GM10266 (cell line): ENCODE results near the gene TNIP1.

Experiments
- DNase-seq: peaks from one replicate; pipeline ENCODE4 v3.0.0; 2012; ENCODE audit errors: extremely low spot score
- CTCF ChIP-seq: IDR thresholded peaks from 2 replicates; pipeline ENCODE4 v1.5.1; 2012; ENCODE audit warnings: mild to moderate bottlenecking, low read depth; ENCODE audit not compliant: control insufficient read depth, insufficient read depth; ENCODE audit errors: missing control alignments

The TNIP1 gene

DNA sequence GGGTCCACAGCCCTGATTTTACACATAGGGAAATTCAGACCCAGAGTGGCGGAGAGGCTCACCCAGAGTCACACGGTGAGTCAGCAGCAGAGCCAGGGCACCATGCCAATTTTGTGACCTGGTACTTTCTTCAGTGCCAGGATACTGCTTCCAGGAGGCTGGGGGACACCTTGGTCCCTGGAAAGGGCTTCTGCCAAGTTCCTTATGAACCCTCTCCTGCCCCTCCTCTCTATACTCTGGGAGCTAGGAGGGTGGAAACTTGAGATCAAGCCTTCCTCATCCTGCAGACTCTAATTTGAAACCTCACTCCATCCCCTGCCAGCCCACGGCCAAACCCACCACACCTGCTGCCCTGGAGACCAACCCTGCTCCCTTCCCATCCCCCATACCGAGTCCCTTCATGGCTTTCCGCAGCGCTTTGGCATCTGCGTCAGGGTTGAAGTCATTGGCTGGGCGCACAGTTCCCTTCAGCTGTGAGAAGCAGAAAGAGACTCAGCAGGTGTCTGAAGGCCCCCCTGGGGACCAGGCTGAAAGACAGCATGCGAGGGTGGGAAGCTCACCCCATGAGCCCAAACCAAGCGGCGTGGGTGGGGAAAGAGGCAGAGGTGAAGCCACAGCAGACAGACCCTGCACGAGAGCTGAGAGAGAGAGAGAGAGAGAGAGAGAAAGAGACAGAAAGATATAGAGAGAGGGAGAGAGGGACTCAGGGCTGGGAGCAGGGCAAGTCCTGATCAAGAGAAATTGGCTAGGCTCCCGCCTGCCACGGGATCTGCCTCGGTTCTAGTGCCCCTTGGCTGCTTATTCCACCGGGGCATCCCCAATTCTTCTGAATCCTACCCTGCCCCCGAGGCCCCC lies 43.3 kb upstream of the TNIP1 start:
- DNase-seq: peak; percentile 79
- TF ChIP-seq CTCF: no peak

- no peak for TF ChIP-seq CTCF
- no peak for DNase-seq
Measured at GRCh38 chr5:151122828-151123227, 42.0 kb upstream of the TNIP1 start.

DNA sequence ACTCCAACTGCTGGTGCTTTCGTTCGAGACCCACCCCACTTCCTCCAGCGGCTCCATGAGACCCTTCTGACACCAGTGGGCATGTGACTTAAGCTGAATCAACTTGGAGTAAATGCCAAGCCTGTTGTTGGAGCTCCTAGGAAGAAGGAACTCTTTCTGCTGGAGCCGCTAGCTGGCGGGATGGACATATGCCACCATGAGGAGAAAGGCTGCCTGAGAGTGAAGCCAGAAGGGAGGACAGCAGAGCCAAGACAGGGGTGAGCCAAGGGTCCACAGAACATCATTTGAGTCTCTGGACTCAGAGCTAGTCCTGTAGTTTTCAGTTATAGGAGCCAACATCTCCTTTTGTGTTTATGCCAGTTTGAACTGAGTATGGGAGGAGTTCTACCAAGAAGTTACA lies 40.8 kb upstream of the TNIP1 start:
- TF ChIP-seq CTCF: no peak
- DNase-seq: no peak

DNA sequence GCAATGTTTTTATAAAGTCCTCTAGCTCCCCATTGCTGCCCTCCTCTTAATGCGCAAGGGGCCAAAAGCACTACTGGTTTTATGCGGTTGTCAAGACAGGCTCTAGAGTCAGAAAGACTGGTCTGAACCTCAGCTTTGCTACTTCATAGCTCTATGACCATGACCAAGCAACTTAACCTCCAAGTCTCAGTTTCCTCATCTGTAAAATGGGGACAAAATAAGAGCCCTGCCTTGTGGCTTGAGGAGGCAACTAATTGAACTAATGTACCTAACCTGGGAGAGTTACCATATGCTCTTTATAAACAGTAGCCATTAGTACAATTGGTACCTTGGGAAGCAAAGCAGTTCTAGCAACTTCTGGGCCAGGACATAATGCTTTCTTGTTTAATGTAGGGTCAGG lies 40.3 kb upstream of the TNIP1 start:
- no peak for TF ChIP-seq CTCF
- DNase-seq: no peak

DNA sequence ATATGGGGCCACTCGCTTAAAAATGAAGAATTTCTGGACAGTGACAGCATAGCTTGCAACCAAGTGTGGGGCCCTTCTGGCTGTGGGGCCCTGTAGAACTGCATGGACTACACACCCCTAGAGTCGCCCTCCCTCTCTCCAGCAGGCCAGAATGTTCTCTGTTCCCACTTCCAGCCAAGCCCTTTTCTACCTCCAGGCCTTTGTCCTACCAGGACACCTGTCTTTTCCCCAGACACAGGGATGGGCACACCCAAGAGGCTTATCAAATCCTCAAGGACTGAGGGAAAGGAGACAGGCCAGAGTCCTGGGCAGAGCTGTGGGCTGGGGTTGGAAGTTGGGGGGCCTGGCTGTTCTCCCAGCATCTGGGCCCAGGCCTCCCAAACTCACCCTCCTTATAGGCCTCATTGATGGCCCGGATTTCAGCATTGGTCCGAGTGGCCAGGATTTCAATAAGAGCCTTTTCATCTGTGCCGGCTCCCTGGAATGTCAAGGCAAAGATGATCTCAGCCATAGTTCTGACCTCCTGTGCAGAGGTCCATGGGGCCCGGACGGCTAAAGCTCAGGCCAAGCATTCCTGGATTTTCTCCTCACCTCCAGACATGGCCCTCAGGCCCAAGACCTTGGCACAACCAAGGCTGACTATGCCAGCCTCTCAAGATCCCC lies 38.2 kb upstream of the TNIP1 start:
- TF ChIP-seq CTCF: no peak
- no peak for DNase-seq

- peak; percentile 92 for TF ChIP-seq CTCF
- peak; percentile 51 for DNase-seq
Measured at GRCh38 chr5:151115272-151115905, 34.6 kb upstream of the TNIP1 start.
